GM12874 (cell line): ENCODE measurements around the gene GPR180.

Experiments
- TF ChIP-seq, protein P1 (sequence below): IDR thresholded peaks from 2 replicates; pipeline ENCODE4 v1.5.1; 2011; ENCODE audit warnings: low read depth, mild to moderate bottlenecking, control low read depth, low read length, moderate library complexity; ENCODE audit not compliant: insufficient read depth

GPR180 gene

DNA sequence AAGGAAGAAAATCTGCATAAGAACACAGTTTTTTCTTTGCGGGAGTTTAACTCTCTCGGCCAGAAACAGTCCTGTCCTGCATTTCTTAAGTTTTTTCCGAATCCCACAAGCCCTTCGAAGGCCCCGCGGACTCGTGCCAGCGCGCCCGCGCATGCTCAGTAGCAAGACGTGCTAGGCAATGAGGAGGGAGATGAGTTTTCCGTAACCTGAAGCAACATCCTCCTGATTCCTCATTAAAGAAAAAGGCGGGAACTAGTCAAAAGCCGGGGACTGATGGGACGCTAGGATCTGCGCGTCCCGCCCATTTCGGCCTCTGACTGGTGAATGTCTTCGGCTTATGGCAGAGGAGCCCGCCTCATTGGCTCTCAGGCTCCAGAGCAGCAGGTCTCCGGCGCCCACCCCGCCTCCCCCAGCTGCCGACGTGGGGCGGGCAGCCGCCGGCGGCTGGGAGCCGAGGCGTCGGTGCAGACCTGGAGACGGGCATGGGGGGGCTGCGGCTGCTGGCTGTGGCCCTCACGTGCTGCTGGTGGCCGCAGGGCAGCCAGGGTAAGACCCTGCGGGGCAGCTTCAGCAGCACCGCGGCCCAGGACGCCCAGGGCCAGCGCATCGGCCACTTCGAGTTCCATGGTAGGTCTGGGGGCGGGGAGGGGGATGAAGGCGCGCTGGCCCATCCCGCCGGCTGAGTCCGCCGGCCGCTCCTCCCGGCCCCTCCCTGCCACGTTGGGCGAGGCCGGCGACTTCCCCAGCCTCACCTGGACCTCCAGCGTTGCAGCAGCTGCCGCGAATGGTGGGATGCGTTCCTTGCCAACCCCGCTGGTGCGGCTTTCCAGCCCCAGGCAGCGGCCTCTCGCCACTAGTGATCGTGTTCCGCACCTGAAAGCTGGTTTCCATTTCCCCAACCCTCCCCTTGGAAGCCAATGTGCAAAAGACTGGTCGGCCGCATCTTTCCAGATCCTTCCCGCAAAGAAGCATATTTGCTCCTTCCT lies at the start of gene GPR180:
Gene GPR180 (plus strand): TSS at position 412 of the 986 bp plus-strand sequence. CDS start 71 bp downstream, at position 483.
- TF ChIP-seq, protein P1, sequence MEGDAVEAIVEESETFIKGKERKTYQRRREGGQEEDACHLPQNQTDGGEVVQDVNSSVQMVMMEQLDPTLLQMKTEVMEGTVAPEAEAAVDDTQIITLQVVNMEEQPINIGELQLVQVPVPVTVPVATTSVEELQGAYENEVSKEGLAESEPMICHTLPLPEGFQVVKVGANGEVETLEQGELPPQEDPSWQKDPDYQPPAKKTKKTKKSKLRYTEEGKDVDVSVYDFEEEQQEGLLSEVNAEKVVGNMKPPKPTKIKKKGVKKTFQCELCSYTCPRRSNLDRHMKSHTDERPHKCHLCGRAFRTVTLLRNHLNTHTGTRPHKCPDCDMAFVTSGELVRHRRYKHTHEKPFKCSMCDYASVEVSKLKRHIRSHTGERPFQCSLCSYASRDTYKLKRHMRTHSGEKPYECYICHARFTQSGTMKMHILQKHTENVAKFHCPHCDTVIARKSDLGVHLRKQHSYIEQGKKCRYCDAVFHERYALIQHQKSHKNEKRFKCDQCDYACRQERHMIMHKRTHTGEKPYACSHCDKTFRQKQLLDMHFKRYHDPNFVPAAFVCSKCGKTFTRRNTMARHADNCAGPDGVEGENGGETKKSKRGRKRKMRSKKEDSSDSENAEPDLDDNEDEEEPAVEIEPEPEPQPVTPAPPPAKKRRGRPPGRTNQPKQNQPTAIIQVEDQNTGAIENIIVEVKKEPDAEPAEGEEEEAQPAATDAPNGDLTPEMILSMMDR: no peak

DNA sequence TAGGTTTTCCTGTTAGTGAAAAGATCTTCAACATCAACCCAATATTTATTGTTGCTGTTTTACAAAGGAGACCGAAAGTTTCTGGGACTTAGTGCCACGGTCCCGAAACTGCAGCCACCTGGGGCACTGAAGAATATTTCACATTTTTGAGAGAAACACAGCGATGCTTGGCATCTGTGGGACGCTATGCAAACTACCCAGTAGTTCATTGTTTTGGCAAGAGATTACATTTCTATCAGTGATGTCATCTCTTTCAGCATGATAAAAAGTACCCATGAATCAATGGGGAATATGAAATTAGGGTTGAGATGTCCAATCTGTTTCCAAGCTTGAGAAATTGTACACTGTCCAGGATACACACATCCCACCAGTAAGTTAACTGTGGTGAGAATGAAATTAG lies 49.6 kb upstream of the GPR180 start:
- TF ChIP-seq, protein P1: no peak

- TF ChIP-seq, protein P1: no peak
Measured at GRCh38 chr13:94553766-94554165, 47.9 kb upstream of the GPR180 start.

DNA sequence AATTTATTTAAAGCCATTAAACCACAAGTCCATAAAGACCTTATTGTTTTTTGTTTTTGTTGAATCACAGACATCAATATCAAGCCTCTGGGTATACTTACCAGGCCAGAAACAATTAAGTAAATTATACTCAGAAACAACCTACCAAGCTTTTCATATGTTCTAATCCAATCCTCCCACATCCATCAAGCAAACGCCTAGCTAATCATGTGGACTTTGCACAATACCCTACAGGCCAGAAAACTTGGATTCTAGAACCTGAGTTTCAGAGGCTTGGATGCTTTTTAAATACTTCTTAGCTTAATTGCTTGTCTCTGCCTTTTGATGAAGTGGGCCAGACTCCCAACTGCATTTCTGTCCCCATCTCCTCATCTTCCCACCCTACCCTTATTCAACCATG lies 45.6 kb upstream of the GPR180 start:
- TF ChIP-seq, protein P1: no peak

GRCh38 chr13:94556621-94557020 lies 45.0 kb upstream of the GPR180 start:
- TF ChIP-seq, protein P1: no peak

DNA sequence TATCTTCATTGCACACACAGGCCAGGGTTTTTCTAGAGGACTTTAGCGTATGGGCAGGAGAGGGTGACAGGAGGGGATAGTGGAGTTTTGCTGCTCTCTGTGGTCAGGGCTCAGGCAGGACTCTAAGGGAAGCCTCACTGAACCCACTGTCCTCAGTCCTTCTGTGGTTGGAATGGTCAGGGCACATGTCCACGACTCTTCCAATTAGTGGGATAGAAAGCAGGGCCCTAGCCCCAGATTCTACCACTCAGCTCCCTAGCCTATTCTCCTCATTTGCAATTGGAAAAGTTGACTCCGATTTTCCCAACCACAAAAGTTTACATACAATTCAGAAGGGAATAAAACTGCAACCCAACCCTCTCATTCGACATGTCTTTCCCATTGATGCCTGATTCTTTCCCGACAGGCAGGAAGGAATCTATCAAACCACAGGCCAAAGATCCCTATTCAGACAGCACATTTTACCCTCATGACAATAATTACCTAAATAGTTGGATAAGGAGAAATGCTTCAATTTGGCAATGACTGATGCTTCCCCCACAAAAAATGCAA lies 43.9 kb upstream of the GPR180 start:
- TF ChIP-seq, protein P1: no peak

GRCh38 chr13:94558716-94559115 lies 42.9 kb upstream of the GPR180 start:
- TF ChIP-seq, protein P1: no peak
